ENCODE data around the gene TRIM2. TPM values are rescaled to one million over a fixed set of nuclear protein-coding genes. Genes with fewer than 3 reads are reported as not detected.

TRIM2 gene
- total RNA-seq, 1 donor from 2014 or later: 83.1 TPM

DNA sequence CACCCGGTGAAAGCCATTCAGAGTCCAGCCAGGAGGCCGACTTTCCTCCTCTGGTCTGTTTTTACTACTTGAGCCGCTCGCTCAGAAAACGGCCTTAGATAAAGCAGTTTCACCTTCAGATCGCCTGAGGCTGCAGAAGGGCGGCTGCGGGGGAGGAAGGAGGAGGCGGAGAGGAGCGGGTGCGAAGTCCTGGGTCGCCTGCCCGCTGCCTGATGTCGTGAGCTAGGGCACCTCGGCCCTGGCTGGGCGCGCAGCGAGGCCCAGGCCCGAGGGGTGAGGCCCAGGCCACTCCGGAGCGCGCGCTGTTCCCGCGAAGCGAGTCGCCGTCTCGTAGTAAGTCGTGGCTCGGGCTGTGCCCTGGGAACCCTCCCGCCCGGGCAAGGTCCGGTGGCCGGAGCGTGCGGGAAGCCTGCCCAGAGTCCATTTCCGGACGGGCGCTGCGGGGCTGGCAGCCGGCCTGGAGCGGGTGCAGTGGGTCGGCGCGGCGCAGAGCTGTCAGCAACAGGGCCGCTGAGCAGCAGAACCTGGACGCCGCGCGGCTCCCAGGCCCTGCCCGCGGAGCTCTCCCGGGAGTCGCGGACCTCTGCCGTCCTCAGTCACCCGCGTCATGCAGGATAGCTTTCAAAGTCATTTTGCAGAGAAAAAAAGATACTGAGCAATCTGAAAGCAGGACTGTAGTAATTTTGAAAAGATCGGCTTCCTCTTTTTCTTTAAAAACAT is 18.6 kb downstream of the TRIM2 start:
- Mint-ChIP-seq H3K4me1 (ENCODE audit: unreplicated experiment) (peaks cover 50% of the 10 kb centered on the region), H3K27ac (peak overlapping the region; percentile 97), H3K27me3 (peaks cover 3% of the 10 kb centered on the region), H3K4me3 (peak overlapping the region; percentile 96), H3K9me3 (peaks cover 3% of the 10 kb centered on the region), H3K36me3 (peaks cover 20% of the 10 kb centered on the region)
- no peak for TF ChIP-seq CTCF (conservative IDR thresholded peaks at IDR 0.05)
- peak; percentile 72 for DNase-seq (ENCODE audit: extremely low spot score, unreplicated experiment)

DNA sequence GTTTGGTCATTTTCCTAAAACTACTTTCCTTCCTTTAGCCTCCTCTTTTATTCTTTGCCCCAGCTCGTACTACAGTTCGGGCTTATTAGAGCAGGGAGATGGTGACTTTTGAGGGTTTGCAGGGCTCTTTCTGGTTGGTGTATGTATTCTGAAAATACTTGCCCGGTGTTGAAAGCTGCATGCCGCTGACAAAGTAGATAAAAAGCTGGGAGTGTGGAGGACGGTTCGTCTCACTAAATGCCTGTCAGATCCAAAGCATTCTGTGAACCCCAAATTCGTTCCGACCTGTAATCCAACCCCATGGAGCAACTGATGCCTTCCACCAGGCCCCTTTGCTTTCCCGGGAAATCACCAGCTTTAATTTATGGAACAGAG is 19.2 kb downstream of the TRIM2 start:
- H3K27ac Mint-ChIP-seq: peak overlapping the region; percentile 83

GRCh38 chr4:153223930-153224329 is 19.7 kb downstream of the TRIM2 start:
- Mint-ChIP-seq H3K36me3 (peaks cover 24% of the 10 kb centered on the region), H3K9me3 (peaks cover 3% of the 10 kb centered on the region), H3K4me3 (peak overlapping the region; percentile 96), H3K4me1 (ENCODE audit: unreplicated experiment) (peaks cover 57% of the 10 kb centered on the region), H3K27me3 (peaks cover 3% of the 10 kb centered on the region), H3K27ac (peak overlapping the region; percentile 83)
- no peak for DNase-seq (ENCODE audit: extremely low spot score, unreplicated experiment)
- TF ChIP-seq CTCF (conservative IDR thresholded peaks at IDR 0.05): no peak

More for the DNA sequence above, 19.2 kb downstream of the TRIM2 start:
- H3K36me3 Mint-ChIP-seq: peaks cover 24% of the 10 kb centered on the region
- H3K27me3 Mint-ChIP-seq: peaks cover 3% of the 10 kb centered on the region
- DNase-seq (ENCODE audit: extremely low spot score, unreplicated experiment): no peak
- TF ChIP-seq CTCF (conservative IDR thresholded peaks at IDR 0.05): no peak
- H3K4me3 Mint-ChIP-seq: peak overlapping the region; percentile 96
- peaks cover 56% of the 10 kb centered on the region for H3K4me1 Mint-ChIP-seq (ENCODE audit: unreplicated experiment)
- peaks cover 3% of the 10 kb centered on the region for H3K9me3 Mint-ChIP-seq

DNA sequence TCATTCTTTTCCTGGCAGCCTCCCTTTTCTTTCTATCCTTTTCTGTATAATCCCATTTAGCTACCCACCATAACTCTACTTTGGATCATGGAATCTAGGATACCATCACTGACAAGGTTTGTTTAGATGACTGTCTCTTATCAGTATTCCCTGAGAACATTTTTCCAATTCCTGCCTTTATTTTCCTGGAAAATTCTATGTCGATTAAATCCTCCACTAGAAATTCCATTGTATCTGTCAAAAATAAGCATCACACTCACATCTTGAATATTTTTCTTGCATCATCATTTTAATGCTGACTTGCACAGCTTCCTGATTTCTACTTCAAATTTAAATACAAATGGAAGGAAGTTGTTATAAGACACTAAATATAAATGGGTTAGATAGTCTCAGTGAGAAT is 20.2 kb downstream of the TRIM2 start:
- Mint-ChIP-seq H3K27me3 (peaks cover 3% of the 10 kb centered on the region), H3K4me3 (peak overlapping the region; percentile 96), H3K4me1 (ENCODE audit: unreplicated experiment) (peaks cover 54% of the 10 kb centered on the region), H3K36me3 (peaks cover 24% of the 10 kb centered on the region), H3K9me3 (peaks cover 3% of the 10 kb centered on the region), H3K27ac (peak overlapping the region; percentile 83)
- no peak for DNase-seq (ENCODE audit: extremely low spot score, unreplicated experiment)
- no peak for TF ChIP-seq CTCF (conservative IDR thresholded peaks at IDR 0.05)

GRCh38 chr4:153227469-153228075 is 23.3 kb downstream of the TRIM2 start:
- DNase-seq (ENCODE audit: extremely low spot score, unreplicated experiment): no peak
- Mint-ChIP-seq H3K27me3 (no peaks in the 10 kb centered on the region), H3K27ac (no peak overlapping the region), H3K36me3 (peaks cover 29% of the 10 kb centered on the region), H3K9me3 (peaks cover 3% of the 10 kb centered on the region), H3K4me3 (peak overlapping the region; percentile 13), H3K4me1 (ENCODE audit: unreplicated experiment) (peaks cover 44% of the 10 kb centered on the region)
- no peak for TF ChIP-seq CTCF (conservative IDR thresholded peaks at IDR 0.05)
